Hypothalamus (tissue), 51 donors: Measurements from ENCODE around the gene C1S.

Experiments
- DNase-seq, 51 donors: peaks; one replicate each; lab custom pipeline; 2025; lab: John Stamatoyannopoulos, UW

Gene C1S

DNA sequence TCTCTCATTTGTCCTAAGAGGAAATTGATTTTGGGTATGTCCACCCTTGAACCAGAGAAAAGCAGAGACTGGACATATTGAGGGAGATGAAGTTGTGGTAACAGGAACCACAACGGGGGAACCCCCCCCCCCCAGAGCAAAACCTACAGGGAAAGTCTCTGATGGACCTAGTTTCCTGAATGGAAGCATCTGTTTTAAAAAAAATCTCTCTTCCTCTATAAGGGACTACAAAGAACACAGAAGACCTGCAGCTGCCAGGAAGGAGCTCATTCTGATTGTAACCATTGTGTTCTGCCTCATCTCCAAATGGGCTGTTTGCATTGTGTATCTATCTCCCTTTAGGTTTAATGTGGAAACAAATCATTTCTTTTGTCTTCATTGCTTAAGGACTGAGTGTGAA lies 13.4 kb downstream of the C1S start:
- no peak for DNase-seq

DNA sequence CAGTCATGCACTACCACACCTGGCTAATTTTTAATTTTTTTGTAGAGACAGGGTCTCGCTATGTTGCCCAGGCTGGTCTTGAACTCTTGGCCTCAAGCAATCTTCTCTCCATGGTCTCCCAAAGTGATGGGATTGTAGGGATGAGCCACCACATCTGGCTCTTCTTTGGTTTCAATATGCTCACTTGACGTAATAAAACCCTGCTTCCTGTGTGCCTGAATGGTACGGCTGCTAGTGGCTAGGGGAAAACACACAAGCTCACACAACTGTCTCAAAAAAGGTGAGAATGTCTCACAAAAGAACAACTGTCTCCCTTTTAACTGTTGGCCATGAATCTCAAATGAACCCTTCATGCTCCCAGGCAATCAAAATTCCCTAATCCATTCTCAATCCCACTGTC lies 15.0 kb downstream of the C1S start:
- DNase-seq, result no peak

DNA sequence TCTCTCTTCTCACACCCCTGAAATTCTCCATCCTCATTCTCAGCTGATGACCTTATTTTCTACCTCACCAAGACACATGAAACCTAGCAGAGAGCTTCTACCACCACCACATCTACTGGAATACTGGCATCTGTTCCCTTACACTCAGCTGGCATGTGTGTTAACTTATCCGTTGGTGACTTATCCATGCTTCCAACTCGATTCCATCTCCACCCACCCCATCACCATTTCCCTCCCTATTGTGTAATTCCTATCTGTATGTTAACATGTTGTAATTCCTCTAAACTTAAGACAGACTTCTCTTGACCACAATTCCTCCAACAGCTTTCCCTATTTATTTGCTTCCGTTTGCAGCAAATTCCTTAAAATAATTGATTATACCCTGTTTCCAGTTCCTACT lies 15.4 kb downstream of the C1S start:
- DNase-seq, result no peak

DNA sequence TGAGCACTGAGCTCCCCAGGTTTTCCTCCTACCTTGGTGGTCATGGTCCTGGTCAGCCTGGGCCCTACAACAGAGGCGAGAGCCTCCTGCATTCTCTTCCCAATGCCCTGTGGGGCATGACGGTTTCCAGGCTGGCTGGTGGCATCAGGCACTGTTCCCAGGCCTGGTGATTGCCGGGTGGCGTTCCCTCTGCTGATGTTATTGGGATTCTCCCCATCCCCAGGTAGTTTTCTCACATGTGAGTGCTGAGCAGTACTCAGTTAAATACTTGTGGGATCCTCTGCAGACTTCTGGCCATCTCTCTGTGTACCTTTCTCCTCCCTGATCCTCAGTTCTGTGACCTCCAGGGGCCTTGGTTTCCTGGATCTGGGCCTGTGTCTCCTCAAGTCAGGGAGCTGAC lies 16.0 kb downstream of the C1S start:
- DNase-seq, result no peak

DNA sequence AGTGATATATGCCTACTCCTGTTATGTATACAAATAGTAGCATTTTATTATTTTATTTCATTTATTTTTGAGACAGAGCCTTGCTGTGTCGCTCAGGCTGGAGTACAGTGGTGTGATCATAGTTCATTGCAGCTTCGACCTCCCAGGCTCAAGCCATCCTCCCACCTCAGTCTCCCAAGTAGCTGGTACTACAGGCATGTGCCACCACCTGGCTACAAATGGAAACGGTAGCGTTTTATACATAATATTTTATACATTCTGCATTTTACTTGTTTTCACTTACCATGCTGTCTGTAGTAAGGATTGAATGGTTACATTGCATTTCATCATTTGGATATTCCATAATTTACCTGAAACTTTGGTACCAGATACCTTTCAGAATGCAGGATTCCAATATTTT lies 17.6 kb downstream of the C1S start:
- no peak for DNase-seq

DNA sequence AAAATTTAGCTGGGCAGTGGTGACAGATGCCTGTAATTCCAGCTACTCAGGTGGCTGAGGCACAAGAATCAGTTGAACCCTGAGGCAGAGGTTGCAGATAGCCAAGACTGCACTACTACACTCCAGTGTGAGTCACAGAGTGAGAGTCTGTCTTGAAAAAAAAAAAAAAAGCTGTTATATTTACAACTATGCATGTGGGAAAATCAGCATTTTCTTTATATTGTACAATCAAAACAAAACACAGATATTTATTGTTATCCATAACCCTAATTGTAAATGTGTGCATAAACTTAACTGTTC lies 19.3 kb downstream of the C1S start:
- DNase-seq, result no peak

DNA sequence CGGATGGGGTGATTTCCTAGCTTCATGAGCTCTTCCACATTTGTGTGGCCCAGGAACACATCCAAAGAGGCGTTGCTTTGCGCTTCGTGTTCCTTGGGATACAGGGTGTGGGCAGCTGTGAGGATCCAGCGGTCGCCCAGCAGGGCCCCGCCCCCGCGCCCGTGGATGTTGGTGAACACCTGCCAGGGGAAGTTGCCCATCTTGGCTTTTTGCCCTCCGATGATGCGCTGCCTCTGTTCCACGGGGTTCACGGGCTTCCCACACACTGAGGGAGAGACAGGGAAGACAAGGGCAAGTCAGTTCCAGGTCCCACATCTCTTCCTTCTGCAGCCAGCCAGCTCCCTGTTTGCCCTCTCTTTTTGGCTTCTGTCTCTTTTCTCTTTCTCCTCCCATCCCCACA lies 20.5 kb downstream of the C1S start:
- DNase-seq, result no peak

DNA sequence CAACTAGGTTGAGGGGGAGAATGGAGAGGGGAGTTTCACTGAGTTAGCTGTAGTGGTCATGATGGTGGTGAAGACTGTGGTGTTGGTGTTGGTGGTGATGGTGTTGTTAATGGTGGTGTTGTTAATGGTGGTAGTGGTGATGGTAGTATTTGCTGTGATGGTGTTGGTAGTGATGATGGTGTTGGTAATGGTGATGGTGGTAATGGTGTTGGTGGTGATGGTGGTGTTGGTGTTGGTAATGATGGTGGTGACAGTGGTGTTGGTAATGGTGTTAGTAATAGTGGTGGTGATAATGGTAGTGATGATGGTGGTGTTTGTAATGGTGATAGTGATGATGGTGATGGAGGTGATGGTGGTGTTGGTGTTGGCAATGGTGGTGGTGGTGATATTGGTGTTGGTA lies 22.6 kb downstream of the C1S start:
- no peak for DNase-seq

DNA sequence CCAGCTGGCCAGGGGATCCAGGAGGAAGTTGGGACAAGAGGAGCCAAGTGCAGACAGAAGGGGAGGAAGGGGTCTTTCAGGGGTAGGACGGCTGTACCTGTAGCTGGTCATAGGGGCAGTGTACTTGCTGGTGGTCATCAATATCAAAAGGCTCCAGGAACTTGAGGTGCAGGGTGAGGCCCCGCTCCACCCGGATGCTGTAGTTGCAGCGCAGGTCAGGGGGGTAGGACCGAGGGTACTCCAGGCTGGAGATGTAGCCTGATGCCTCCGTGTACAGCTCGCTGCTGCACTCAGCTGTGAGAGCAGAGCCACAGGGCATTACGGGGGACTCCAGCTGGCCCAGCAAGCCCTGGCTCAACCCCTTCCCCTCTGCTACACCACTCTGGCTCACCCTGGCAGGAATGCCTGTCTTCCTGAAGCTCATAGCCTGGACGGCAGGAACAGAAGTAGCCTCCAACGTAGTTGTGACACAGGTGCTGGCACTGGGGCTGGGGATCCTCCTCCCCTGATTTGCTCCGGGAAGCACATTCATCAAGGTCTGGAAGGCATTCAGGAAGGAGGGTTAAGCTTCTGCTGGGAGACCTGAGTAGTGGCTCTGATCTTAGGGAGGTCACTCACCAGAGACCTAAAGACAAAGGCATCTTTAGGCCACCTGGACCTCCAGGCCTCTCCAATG lies 28.8 kb downstream of the C1S start:
- DNase-seq, result no peak

DNA sequence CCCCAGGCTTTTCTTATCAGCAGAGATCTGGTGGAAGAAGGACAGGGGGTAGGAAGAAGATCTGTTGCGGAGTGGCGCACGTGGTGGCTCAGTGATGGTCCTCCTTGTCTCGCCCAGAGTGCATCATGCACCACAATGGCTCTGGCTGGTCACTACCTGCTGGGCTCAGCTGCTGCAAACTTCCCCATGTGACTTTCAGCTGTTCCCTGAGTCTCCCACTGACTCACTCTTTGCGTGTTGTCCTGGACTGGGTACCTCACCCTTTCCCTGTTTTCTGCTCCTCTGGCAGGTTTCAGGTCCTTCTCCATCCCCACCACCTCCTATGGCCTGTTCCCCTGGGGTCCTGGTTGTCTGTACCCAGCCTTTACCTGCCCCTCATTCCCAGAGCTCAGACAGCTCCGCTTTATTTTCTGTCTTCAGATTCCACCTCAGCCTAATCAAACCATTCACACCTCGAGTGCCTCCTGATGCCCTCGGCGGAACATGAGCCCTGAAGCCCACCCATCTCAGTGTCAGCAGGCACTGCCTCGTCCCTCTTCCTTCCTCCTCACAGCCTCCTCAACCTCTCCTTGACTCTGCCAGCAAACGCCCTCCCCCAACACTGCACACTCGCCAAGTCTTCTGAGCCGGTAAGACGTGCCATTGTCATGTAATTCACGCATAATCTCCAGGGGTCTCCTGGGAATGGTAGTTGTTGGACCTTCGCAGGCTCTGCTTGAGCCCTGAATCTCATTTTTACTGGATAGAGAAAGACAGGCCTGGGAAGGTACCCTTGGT lies 29.9 kb downstream of the C1S start:
- no peak for DNase-seq

DNA sequence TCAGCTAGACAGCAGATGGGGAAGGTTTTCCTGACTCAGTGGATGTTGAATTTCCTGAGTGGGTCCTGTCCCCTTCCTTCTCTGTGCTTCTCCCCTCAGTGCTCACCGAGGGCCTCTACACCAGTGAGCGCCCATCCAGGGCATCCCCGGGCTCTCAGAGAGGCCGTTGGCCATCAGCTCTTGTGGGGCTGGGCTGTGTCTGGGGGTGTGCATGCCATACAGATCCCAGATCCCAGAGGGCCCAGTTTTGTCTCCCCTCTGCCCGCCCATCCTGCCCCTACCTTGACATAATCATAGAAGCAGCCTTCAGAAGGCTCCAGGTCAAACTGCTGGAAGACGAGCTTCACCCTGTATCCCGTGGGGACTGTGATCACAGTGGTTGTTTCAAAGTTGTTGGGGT lies 30.7 kb downstream of the C1S start:
- no peak for DNase-seq

DNA sequence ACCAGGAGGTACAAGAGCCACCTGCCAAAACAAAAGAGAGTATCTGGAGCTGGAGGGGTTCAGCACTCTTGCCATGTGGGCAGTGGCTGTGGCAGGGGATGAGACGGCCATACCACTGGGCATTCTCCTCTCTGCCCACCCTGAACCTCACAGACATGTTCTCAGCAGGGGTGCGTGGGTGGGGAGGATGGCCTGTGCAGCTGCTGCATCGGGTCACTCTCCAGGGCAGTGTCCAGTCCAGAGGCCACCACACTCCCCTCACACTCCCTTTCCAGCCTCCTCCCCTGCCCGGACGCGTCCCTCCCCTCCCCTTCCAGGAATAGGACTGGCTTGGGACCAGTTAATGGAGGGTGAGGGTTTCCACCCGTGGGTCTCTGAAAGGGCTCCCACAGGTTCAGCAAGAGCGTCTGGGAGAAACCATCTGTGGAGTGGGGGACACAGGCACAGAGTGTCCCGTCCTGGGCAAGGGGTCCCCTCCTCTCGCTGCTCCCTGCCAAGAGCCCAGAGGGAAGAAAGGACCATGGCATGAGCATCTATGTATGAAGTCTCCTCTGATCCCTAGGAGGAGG lies 31.2 kb downstream of the C1S start:
- peak in 2 of 51 donors; percentile 29 to 32 for DNase-seq

DNA sequence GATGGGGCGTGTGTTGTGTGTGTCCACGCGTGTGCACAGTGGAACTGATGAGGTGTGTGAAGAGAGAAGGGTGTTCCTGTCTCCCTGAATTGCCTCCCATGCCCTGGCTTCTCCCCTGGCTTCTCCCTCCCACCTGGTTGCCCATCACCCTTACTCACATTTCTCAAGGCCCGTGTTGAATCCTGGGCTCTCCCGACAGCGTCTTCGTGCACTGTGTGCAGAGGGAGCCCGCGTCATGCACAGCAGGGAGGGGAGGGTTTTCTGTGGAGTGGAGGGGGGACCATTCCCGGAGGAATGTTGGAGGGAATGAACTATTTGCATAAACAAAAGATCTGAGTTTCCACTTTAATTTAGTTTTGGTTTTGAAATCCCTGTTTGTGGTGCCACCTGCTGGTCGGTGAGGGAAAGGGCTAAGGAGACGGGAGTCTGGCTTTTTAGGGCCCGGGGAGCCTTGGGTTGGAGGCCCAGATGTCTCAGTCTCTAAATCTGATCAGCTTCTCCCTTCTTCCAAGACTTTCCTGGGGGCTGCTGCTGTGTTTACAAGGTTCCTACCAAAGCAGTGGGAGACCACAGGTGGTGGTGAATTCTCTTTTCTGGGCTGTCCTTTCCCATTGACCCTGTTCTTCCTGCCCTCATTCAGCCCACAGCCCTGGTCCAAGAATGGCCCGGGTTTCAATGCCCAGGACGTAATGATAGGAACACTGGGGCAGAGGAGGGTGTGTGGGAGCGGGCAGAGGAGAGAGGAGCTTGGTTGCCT lies 31.9 kb downstream of the C1S start, which contains the start of gene C1R:
Gene C1R, minus strand, starts transcription at position 217 of the 757 bp plus-strand sequence. Its CDS starts 57 bp downstream, at position 160.
- DNase-seq, result peak in 37 of 51 donors; percentile 5 to 62 (median 29)

DNA sequence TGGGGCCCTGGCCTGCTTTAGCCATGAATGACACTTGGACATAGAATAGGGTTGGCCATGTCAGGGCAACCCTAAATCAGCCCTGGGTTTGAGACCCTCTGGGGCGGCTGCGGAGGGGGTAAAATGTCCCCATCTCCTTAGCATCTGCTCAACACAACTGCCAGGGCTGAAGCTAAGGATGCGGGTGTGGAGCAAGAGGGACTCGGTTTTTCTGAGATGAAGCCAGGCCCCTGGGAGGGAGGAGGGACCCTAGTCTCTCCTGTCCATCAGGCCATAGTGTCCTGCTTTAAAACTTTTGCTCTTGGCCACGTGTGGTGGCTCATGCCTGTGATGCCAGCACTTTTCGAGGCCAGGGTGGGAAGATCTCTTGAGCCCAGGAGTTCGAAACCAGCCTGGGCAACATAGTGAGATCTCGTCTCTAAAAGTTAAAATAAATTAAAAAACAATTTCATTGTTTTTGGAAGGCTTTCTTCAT lies 32.5 kb downstream of the C1S start:
- DNase-seq, result no peak

DNA sequence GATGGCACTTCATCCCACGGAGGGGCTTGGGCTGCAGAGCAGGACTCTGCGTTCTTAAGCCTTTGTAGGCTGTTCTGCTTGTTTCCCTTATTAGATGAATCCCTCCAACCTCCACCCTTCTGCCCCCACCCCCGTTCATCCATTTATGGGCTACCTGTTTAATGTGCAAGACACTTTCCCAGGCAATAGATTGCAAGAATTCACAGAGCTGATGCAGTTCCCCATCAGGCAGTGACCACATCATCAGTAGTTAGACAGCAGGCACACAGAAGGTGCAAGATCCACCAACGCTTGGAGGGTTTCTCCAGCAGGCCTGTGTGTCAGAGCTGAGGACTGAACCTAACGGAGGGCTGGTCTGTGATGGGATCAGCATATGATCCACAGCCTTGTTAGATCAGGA lies 33.0 kb downstream of the C1S start:
- no peak for DNase-seq

DNA sequence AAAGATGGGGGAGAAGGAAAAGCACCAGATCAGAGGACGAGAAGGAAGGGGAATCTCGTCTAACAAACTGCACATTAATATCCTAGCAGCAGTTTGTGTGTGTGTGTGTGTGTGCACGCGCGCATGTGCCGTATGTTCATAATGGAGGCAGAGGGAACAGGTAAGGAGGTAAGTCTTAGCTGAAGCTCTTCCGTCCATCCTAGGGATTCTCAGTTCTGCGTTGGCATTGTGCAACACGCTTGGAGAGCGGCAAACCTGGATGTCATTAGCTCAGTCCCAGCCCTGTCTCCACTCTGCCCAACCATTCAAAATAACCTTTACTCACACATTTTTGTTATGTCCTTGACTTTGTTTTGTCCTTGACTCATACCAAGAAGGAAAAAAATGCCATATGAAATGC lies 33.4 kb downstream of the C1S start:
- DNase-seq, result no peak

DNA sequence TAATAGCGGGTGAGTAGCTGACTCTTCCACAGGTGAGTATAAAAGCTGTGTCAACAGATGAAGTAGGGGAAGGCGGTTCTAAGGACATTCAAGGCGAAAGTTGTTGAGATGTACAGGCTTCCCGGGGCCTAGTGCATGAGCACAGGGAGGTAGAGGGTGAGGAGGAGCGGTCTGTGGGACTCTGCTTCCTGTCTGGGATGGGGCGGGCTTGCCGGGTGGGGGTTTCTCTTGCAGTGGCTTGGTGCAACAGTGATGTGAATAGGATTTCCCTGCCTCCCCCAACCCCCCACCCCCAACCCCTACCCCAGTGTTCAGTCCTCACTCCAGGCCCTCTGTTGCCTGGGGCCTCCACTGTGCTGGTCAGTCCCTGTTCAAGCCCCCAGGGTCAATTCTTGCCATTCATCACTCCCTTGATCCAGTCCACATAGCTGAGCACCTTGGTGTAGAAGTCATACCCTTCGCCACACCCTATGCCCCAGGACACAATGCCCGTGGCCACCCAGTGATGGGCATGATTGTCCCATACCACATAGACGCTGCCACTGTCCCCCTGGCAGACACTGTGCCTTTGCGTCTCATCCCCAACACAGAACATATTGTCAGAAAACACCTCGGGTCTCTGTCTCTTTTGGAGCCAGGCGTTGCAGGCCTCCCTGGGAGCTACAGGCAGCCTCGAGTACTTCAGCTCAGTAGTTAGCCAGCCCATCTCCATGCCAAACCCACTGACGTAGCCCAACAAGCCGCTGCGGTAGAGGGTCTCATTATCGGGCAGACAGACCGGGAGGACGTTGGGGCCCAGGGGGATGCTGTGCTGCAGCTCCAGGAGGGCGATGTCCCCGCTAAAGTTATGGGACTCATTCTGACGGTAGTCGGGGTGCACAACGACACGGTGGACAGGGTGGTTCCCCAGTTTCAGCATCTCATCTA lies 35.8 kb downstream of the C1S start:
- no peak for DNase-seq

DNA sequence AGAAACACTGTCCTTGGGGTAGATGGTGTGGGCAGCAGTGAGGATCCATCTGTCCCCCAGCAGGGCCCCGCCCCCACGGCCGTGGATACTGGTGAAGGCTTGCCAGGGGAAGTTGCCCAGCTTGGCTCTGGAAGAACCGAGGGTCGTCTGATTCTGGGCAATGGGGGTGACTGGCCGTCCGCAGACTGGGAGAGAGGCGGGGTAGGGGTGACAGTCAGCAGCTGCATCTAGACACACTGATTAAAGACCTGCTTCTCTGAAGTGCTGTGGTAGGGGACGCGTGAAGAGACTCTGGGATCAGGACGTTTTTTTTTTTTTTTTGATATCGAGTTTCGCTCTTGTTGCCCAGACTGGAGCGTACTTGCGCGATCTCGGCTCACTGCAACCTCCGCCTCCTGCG lies 36.5 kb downstream of the C1S start:
- DNase-seq, result no peak

DNA sequence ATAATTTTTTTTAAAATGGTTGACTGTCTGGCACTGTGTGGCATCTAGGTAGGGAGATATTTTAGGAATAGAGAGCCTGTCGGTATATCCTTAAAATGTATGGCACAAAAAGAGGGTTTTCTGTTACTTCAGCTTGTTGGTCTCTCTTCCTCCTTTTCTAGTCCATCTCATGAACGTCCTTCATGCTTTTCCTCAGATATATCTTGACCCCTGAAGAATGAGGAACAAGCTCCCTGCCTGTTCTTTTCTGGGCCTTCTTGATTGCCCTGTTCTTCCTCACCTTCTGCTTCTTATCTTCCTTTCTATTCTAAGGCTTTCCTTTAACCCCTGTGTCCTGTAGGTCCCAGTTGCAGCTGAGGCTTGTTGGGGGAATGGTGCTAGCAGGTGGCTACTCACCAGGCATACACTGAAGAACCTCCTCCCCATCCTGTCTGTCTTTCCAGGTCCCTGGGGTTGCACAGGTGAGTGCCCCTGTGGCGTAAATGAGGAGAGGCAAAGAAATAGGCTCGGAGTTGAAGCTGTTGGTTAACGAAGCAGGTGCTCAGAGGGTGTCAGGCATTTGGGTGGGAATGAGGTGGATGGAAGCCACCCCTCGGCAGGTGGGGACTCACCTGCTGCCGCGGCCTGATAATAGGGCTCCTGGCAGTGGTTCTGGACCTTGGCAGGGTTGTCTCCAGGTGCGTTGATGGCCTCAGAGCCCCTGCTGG lies 38.9 kb downstream of the C1S start:
- DNase-seq, result no peak

DNA sequence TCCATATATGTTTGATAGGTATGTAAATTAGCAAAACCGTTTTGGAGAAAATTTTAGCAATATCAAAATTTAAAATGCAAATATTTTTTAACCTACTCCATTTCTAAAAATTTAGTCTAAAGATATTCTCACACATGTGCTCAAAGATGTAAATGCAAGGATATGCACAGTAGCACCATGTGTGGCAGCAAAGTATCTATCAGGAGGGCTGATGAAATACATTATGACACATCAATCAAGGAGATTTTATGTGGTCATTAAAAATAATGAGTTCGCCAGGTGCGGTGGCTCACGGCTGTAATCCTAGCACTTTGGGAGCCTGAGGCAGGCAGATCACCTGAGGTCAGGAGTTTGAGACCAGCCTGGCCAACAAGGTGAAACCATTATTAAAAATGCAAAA lies 39.7 kb downstream of the C1S start:
- no peak for DNase-seq
